IMR-90 (cell line): ENCODE data around the gene NTN4. TPM values are rescaled to one million over a fixed set of nuclear protein-coding genes. Genes with fewer than 3 reads are reported as not detected.
A peak's percentile ranks its signal among the peaks of the same experiment; 100 is the strongest.

ENCODE experiments used
- ATAC-seq: fragments of 200-7000 bp; cut with Tn5 transposase; 2 replicates; pipeline ENCODE4 v1.9.1; 2020; ENCODE audit warnings: low read depth, mild to moderate bottlenecking, moderate library complexity
- BruUV-seq: library from RNA; stranded (reverse); fragments of 400-500 nt; replicated peaks from 2 replicates; lab custom pipeline; 2021; lab: Mats Ljungman, UMichigan
- CTCF ChIA-PET: fragments of 300-600 bp; formaldehyde crosslinking; extraction: SDS; loops from one replicate; lab custom pipeline; 2021; ENCODE audit warnings: antibody characterized with exemption; lab: Yijun Ruan, JAX
- POLR2A ChIA-PET: fragments of 300-600 bp; sonication (Branson Sonifier 250); formaldehyde crosslinking; loops from one replicate; lab custom pipeline; 2022; ENCODE audit warnings: antibody characterized with exemption; ENCODE audit not compliant: unreplicated experiment; lab: Charles Lee
- DNase-seq: peaks from one replicate; pipeline ENCODE4 v3.0.0; 2013
- H2AFZ ChIP-seq: replicated peaks from 2 replicates; pipeline ENCODE3; 2013; ENCODE audit warnings: low read length, mild to moderate bottlenecking; ENCODE audit not compliant: poor library complexity
- H2AK5ac ChIP-seq: 2 replicates; pipeline ENCODE4 v1.6.1; 2013; ENCODE audit warnings: low read depth, low read length, inconsistent platforms
- H2AK9ac ChIP-seq: replicated peaks from 2 replicates; pipeline ENCODE3; 2013; ENCODE audit warnings: mild to moderate bottlenecking, low read depth, low read length, moderate library complexity; ENCODE audit not compliant: poor library complexity
- H2BK120ac ChIP-seq: 2 replicates; pipeline ENCODE4 v1.6.1; 2013; ENCODE audit warnings: low read depth, low read length, inconsistent platforms
- H2BK15ac ChIP-seq: 3 replicates; pipeline ENCODE4 v1.6.1; 2013; ENCODE audit warnings: low read depth, low read length, inconsistent platforms
- H2BK20ac ChIP-seq: 2 replicates; pipeline ENCODE4 v1.6.1; 2013; ENCODE audit warnings: low read depth, mild to moderate bottlenecking, inconsistent platforms, low read length, moderate library complexity
- H2BK5ac ChIP-seq: 2 replicates; pipeline ENCODE4 v1.6.1; 2013; ENCODE audit warnings: mild to moderate bottlenecking, low read depth, low read length, inconsistent platforms; ENCODE audit not compliant: poor library complexity, severe bottlenecking
- H3K14ac ChIP-seq: replicated peaks from 2 replicates; pipeline ENCODE4 v1.6.1; 2013; ENCODE audit warnings: low read depth, low read length, inconsistent platforms
- H3K18ac ChIP-seq: 2 replicates; pipeline ENCODE4 v1.6.1; 2013; ENCODE audit warnings: low read depth, low read length, control low read depth
- H3K23ac ChIP-seq: 2 replicates; pipeline ENCODE4 v1.6.1; 2013; ENCODE audit warnings: low read depth, low read length, inconsistent platforms
- H3K27ac ChIP-seq: 2 replicates; pipeline ENCODE4 v1.5.1; 2013; ENCODE audit warnings: mild to moderate bottlenecking, control low read depth, low read length; ENCODE audit not compliant: insufficient read depth
- H3K27me3 ChIP-seq: 2 replicates; pipeline ENCODE4 v1.6.1; 2013; ENCODE audit warnings: low read length; ENCODE audit not compliant: control insufficient read depth, insufficient read depth
- H3K36me3 ChIP-seq: 2 replicates; pipeline ENCODE4 v1.6.1; 2013; ENCODE audit warnings: low read length, mixed read lengths; ENCODE audit not compliant: control insufficient read depth, insufficient read depth
- H3K4ac ChIP-seq: 2 replicates; pipeline ENCODE4 v1.6.1; 2013; ENCODE audit warnings: low read depth, low read length, inconsistent platforms
- H3K4me1 ChIP-seq: 2 replicates; pipeline ENCODE4 v1.6.1; 2013; ENCODE audit warnings: low read length, mixed read lengths; ENCODE audit not compliant: control insufficient read depth, insufficient read depth
- H3K4me2 ChIP-seq: 2 replicates; pipeline ENCODE4 v1.6.1; 2013; ENCODE audit warnings: low read depth, mild to moderate bottlenecking, control low read depth, low read length, moderate library complexity
- H3K4me3 ChIP-seq: 2 replicates; pipeline ENCODE4 v1.5.1; 2013; ENCODE audit warnings: low read depth, mild to moderate bottlenecking, control low read depth, low read length, moderate library complexity; ENCODE audit not compliant: insufficient read depth
- H3K56ac ChIP-seq: 2 replicates; pipeline ENCODE4 v1.6.1; 2013; ENCODE audit warnings: low read length, inconsistent platforms; ENCODE audit not compliant: insufficient read depth; ENCODE audit errors: extremely low read depth
- H3K79me1 ChIP-seq, 2 experiments: 2 replicates each; pipeline ENCODE4 v1.6.1; 2013; ENCODE audit warnings: low read length in 2 of 2, inconsistent platforms in 1 of 2, low read depth in 1 of 2
- H3K9ac ChIP-seq: 2 replicates; pipeline ENCODE4 v1.6.1; 2013; ENCODE audit warnings: low read depth, low read length, control low read depth
- H3K9me1 ChIP-seq: 2 replicates; pipeline ENCODE4 v1.6.1; 2013; ENCODE audit warnings: low read length, inconsistent platforms; ENCODE audit not compliant: insufficient read depth
- H3K9me3 ChIP-seq: 2 replicates; pipeline ENCODE4 v1.6.1; 2013; ENCODE audit warnings: low read length; ENCODE audit not compliant: control insufficient read depth, insufficient read depth
- H4K20me1 ChIP-seq: 2 replicates; pipeline ENCODE4 v1.6.1; 2013; ENCODE audit warnings: low read length, inconsistent platforms; ENCODE audit not compliant: insufficient read depth
- H4K5ac ChIP-seq: 2 replicates; pipeline ENCODE4 v1.6.1; 2013; ENCODE audit warnings: mild to moderate bottlenecking, low read depth, low read length, control low read depth
- H4K8ac ChIP-seq, 2 experiments: 2 replicates each; pipeline ENCODE4 v1.6.1; 2013; ENCODE audit warnings: low read depth in 2 of 2, low read length in 2 of 2, control low read depth in 1 of 2, inconsistent platforms in 1 of 2
- H4K91ac ChIP-seq: 2 replicates; pipeline ENCODE4 v1.6.1; 2013; ENCODE audit warnings: low read depth, low read length, inconsistent platforms; ENCODE audit not compliant: insufficient read depth
- BHLHE40 ChIP-seq: fragments of 150-350 bp; IDR thresholded peaks from 2 replicates; pipeline ENCODE4 v1.6.1; 2016; ENCODE audit warnings: mild to moderate bottlenecking, low read depth, low read length
- CEBPB ChIP-seq: IDR thresholded peaks from 2 replicates; pipeline ENCODE4 v1.6.1; 2012; ENCODE audit warnings: low read depth, low read length, improper control_type of control experiment
- CHD1 ChIP-seq: IDR thresholded peaks from 2 replicates; pipeline ENCODE4 v1.6.1; 2012; ENCODE audit warnings: low read depth, low read length, improper control_type of control experiment
- CTCF ChIP-seq: conservative IDR thresholded peaks from 2 replicates; pipeline ENCODE4 v1.5.1; 2012; ENCODE audit warnings: mild to moderate bottlenecking, low read depth, low read length, improper control_type of control experiment
- ELK1 ChIP-seq: fragments of 150-350 bp; IDR thresholded peaks from 2 replicates; pipeline ENCODE4 v1.6.1; 2016; ENCODE audit warnings: low read depth, mild to moderate bottlenecking, low read length, moderate library complexity, borderline replicate concordance
- FOS ChIP-seq: fragments of 150-350 bp; IDR thresholded peaks from 2 replicates; pipeline ENCODE4 v1.6.1; 2016; ENCODE audit warnings: low read depth, low read length
- MAFK ChIP-seq: IDR thresholded peaks from 2 replicates; pipeline ENCODE4 v1.6.1; 2012; ENCODE audit warnings: low read depth, low read length, improper control_type of control experiment
- MAZ ChIP-seq: IDR thresholded peaks from 2 replicates; pipeline ENCODE4 v1.6.1; 2012; ENCODE audit warnings: low read depth, mild to moderate bottlenecking, low read length, improper control_type of control experiment, moderate library complexity, borderline replicate concordance
- MXI1 ChIP-seq: IDR thresholded peaks from 2 replicates; pipeline ENCODE4 v1.6.1; 2012; ENCODE audit warnings: low read depth, mild to moderate bottlenecking, low read length, moderate library complexity, borderline replicate concordance
- NFE2L2 ChIP-seq: fragments of 150-350 bp; IDR thresholded peaks from 2 replicates; pipeline ENCODE4 v1.6.1; 2016; ENCODE audit warnings: low read depth, mild to moderate bottlenecking, low read length
- POLR2A ChIP-seq: IDR thresholded peaks from 2 replicates; pipeline ENCODE4 v1.6.1; 2012; ENCODE audit warnings: mild to moderate bottlenecking, low read depth, low read length
- RAD21 ChIP-seq: IDR thresholded peaks from 2 replicates; pipeline ENCODE4 v1.6.1; 2012; ENCODE audit warnings: low read length, improper control_type of control experiment
- RCOR1 ChIP-seq: IDR thresholded peaks from 2 replicates; pipeline ENCODE4 v1.6.1; 2012; ENCODE audit warnings: mild to moderate bottlenecking, low read length, improper control_type of control experiment; ENCODE audit not compliant: insufficient replicate concordance
- RFX5 ChIP-seq: IDR thresholded peaks from 2 replicates; pipeline ENCODE4 v1.8.0; 2012; ENCODE audit warnings: low read depth, mild to moderate bottlenecking, low read length, moderate library complexity
- SMC3 ChIP-seq: fragments of 150-350 bp; IDR thresholded peaks from 2 replicates; pipeline ENCODE4 v1.6.1; 2016; ENCODE audit warnings: low read depth, mild to moderate bottlenecking, antibody characterized with exemption, low read length, moderate library complexity
- USF2 ChIP-seq: fragments of 150-350 bp; IDR thresholded peaks from 2 replicates; pipeline ENCODE4 v1.6.1; 2017; ENCODE audit warnings: mild to moderate bottlenecking, antibody characterized with exemption, low read length, low read depth
- dilution Hi-C: fragments of 300-500 bp; cut with HindIII; formaldehyde crosslinking; loops from one replicate; pipeline ENCODE4 v1.14.3; 2018; ENCODE audit warnings: low sequenced_read_pairs; ENCODE audit not compliant: unreplicated experiment
- in situ Hi-C: fragments of 300-500 bp; cut with MboI; formaldehyde crosslinking; loops from 3 replicates; pipeline ENCODE4 v1.14.3; 2019; ENCODE audit warnings: low sequenced_read_pairs, inconsistent platforms, mixed read lengths
- intact Hi-C: fragments of 100-400 bp; cut with micrococcal nuclease; formaldehyde crosslinking; loops from 2 replicates; pipeline ENCODE4 v1.10.0; 2022
- polyA plus RNA-seq, 3 experiments: library from polyadenylated mRNA; depleted of rRNA; stranded (reverse); fragments of >200 nt; gene quantifications; 2 replicates each; pipeline ENCODE4 v1.2.3, GENCODE V29; 2012; ENCODE audit warnings: low replicate concordance in 1 of 3
- total RNA-seq: library from RNA; depleted of rRNA; stranded (reverse); fragments of >200 nt; gene quantifications from 2 replicates; pipeline ENCODE4 v1.2.3, GENCODE V29; 2012

NTN4 gene
- total and polyA plus RNA-seq, 2 of the 4 experiments (the other 2 are of a cell fraction): 54.6 to 56.6 TPM

GRCh38 chr12:95615749-95616148, 174.8 kb downstream of the NTN4 start:
- H2BK5ac ChIP-seq: no peak overlapping the region
- H2AFZ ChIP-seq: no peak overlapping the region
- no peak overlapping the region for H2AK9ac ChIP-seq
- H3K14ac ChIP-seq: peak overlapping the region; percentile 5; the same call in 1 of the 2 replicates
- dilution Hi-C loops: no loop called here
- no peak overlapping the region for H4K8ac ChIP-seq
- no peak overlapping the region for H4K91ac ChIP-seq
- no peaks in the 10 kb centered on the region for H3K27me3 ChIP-seq
- H3K4me1 ChIP-seq: 0 out of 2 replicates have a peak, but pooled peaks cover 2% of the 10 kb centered on the region
- TF ChIP-seq CTCF (no peak), CHD1 (no peak), USF2 (no peak), CEBPB (no peak), MAZ (no peak), MXI1 (no peak), RCOR1 (no peak), POLR2A (no peak), SMC3 (no peak), RFX5 (no peak), MAFK (no peak), ELK1 (no peak), RAD21 (no peak), FOS (no peak), NFE2L2 (no peak), BHLHE40 (no peak)
- ChIA-PET CTCF (interaction anchor here (0.5 to 1.1 kb wide), 4 partner anchors 15 to 178 kb away, joined by 3 read pairs; no protein-coding TSS in a partner anchor), POLR2A (no interaction called here)
- no peaks in the 10 kb centered on the region for H3K79me1 ChIP-seq
- H3K4ac ChIP-seq: peak overlapping the region; percentile 1; the same call in 1 of the 2 replicates
- no peak overlapping the region for H2BK15ac ChIP-seq
- H3K56ac ChIP-seq: no peak overlapping the region
- ATAC-seq (peak; percentile 40), DNase-seq (peak; percentile 79)
- no peak overlapping the region for H2AK5ac ChIP-seq
- H3K4me2 ChIP-seq: no peak overlapping the region
- H3K9me1 ChIP-seq: peaks cover 2% of the 10 kb centered on the region
- in situ Hi-C loops: loop anchor here (25.0 kb wide), 1 partner anchor 597 kb away; no protein-coding TSS in a partner anchor
- H4K20me1 ChIP-seq: no peaks in the 10 kb centered on the region
- H3K18ac ChIP-seq: no peak overlapping the region
- H3K23ac ChIP-seq: no peak overlapping the region
- no peaks in the 10 kb centered on the region for H3K9me3 ChIP-seq
- no peak overlapping the region for H3K4me3 ChIP-seq
- no TSS peak for BruUV-seq
- peak overlapping the region; percentile 2; the same call in 1 of the 2 replicates for H2BK20ac ChIP-seq
- H4K5ac ChIP-seq: 0 out of 2 replicates have a peak overlapping the region, but pooled peaks have one; percentile 12
- no peak overlapping the region for H3K27ac ChIP-seq
- peak overlapping the region; percentile 35; the same call in 1 of the 2 replicates for H2BK120ac ChIP-seq
- H3K9ac ChIP-seq: no peak overlapping the region
- no peaks in the 10 kb centered on the region for H3K36me3 ChIP-seq
- intact Hi-C loops: no loop called here
